ENCODE measurements around the gene RGMA. TPM values are rescaled to one million over a fixed set of nuclear protein-coding genes. Genes with fewer than 3 reads are reported as not detected.

Gene RGMA
- total RNA-seq, 1 experiment from 2014 or later: 41.4 TPM

GRCh38 chr15:93025625-93025982 is 63.4 kb downstream of the RGMA start:
- Mint-ChIP-seq H3K4me1 (peaks cover 20 to 22% of the 10 kb centered on the region in 2 experiments), H3K4me3 (no peak overlapping the region), H3K27ac (no peak overlapping the region), H3K9me3 (no peaks in the 10 kb centered on the region), H3K27me3 (ENCODE audit: low read depth) (no peaks in the 10 kb centered on the region), H3K36me3 (ENCODE audit: insufficient read depth in 1 of 3, low read depth in 3 of 3) (peaks cover 43 to 68% (median 62%) of the 10 kb centered on the region in 3 experiments)
- Histone ChIP-seq H3K79me2 (ENCODE audit: insufficient read depth, low read length) (no peaks in the 10 kb centered on the region), H3K18ac (ENCODE audit: insufficient read length, low read depth, low read length) (no peak overlapping the region), H4K20me1 (ENCODE audit: control insufficient read depth, insufficient read depth, insufficient read length) (no peaks in the 10 kb centered on the region), H3K4me2 (ENCODE audit: insufficient read depth, insufficient read length, low read length) (no peak overlapping the region), H3K23me2 (ENCODE audit: insufficient read length, low read depth, low read length, poor library complexity, severe bottlenecking) (no peaks in the 10 kb centered on the region), H2BK120ac (ENCODE audit: low read depth, low read length, poor library complexity, severe bottlenecking) (no peak overlapping the region), H3K23ac (ENCODE audit: insufficient read length, low read depth, low read length) (no peak overlapping the region), H3T11ph (ENCODE audit: low read length) (no peak overlapping the region), H3K4ac (ENCODE audit: low read depth, low read length) (no peak overlapping the region), H2BK15ac (ENCODE audit: low read depth, low read length) (no peak overlapping the region), H4K5ac (ENCODE audit: insufficient read length, low read depth, low read length) (no peak overlapping the region), H3K27me3 (ENCODE audit: insufficient read depth, low read length) (no peaks in the 10 kb centered on the region), H2AFZ (ENCODE audit: low read length) (no peak overlapping the region), H3K56ac (ENCODE audit: insufficient read length, low read depth, low read length) (no peak overlapping the region), H2BK5ac (ENCODE audit: insufficient read length, low read length) (no peak overlapping the region), H2BK12ac (ENCODE audit: insufficient read length, low read depth, low read length) (no peak overlapping the region), H3K9me3 (ENCODE audit: control insufficient read depth, low read depth, low read length) (no peaks in the 10 kb centered on the region), H2BK20ac (ENCODE audit: low read depth, low read length, poor library complexity, severe bottlenecking) (no peak overlapping the region), H3K79me1 (ENCODE audit: insufficient read depth, low read depth, low read length, poor library complexity, severe bottlenecking) (no peaks in the 10 kb centered on the region), H3K4me1 (ENCODE audit: insufficient read depth, low read length) (no peaks in the 10 kb centered on the region), H3K9ac (ENCODE audit: extremely low read depth, insufficient read length, low read length) (no peak overlapping the region), H4K91ac (ENCODE audit: insufficient read length, low read depth, low read length) (no peak overlapping the region), H3K27ac (ENCODE audit: insufficient read length, low read depth, low read length) (no peak overlapping the region), H4K8ac (replicated peaks; ENCODE audit: insufficient read length, low read depth, low read length) (no peak overlapping the region), H2AK5ac (ENCODE audit: insufficient read length, low read length) (no peak overlapping the region), H3K14ac (ENCODE audit: insufficient read depth, low read length) (no peak overlapping the region)
- no CpG with 5 or more reads among the region's 1 CpG for WGBS (ENCODE audit: extremely low coverage, insufficient read length, low lambda C conversion rate)
- no peak for DNase-seq
- no peak for TF ChIP-seq CTCF (conservative IDR thresholded peaks at IDR 0.05)

All from H9 (cell line).